Measurements from ENCODE around the gene PGBD5. TPM values are rescaled to one million over a fixed set of nuclear protein-coding genes. Genes with fewer than 3 reads are reported as not detected.

Gene PGBD5
- total RNA-seq, 8 experiments from 2014 or later = 0.66 to 28.8 (median 12.3) TPM

DNA sequence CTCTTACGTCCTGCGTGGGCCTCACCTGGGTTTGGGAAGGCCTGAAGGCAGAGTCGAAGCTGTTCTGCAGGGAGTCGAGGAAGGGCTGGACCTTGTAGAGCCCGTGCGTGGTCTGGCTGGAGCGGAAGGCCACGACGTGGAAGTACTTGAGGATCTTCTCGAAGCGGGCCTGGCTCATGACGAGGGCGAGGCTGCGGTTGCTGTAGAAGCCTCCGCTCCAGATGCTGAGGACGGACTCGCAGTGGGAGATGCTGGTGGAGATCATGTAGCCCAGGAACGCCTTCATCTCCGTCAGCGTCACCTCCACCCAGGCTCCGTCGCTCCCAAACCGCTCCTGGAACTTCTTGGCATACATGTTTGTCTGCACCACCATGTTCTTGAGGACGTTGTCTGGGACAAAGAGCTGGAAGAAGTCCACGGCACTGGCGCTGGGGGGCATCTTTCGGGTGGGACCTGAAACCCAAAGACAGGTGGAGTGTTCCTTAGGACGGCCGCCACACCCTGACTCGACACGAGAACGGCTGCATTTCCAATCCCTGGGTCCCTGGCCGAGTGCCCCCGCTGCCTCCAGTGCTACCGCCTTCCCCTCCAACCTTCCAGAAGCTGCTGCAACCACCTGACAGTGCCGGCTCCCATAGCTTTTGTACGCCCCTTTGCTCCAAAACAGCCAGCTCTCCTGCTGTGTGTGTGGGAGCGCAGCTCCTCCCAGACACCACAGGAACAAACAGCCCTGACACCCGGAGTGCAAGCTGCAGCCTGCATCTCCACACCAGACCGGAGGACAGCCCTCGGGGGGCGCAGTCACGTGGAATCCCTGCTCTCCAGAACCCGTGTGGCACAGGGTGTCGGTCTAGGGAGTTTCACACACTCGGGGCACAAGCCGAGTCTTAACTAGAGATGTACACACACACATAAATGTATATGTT lies 69.0 kb downstream of the PGBD5 start:
- Histone ChIP-seq H3K4me3 (no peak overlapping the region), H3K27ac (no peak overlapping the region), H3K4me1 (replicated peaks in 1 of 2) (peaks cover 7 to 13% of the 10 kb centered on the region in 2 donors)
- peak in 3 of 8 experiments; percentile 25 to 52 (median 49) for ATAC-seq (replicated peaks in 6 of 8)
- in situ Hi-C loops (cut with MboI; ENCODE audit: low pct_unique_long_range_greater_than_20kb in 2 of 9, low sequenced_read_pairs in 9 of 9, unreplicated experiment in 9 of 9) = no loop called here
- 40 to 95% (median 82%) methylated on average over 3 to 30 of the region's 47 CpGs; no CpG with 5 or more reads in 1 of the 10 experiments for WGBS, 10 experiments

DNA sequence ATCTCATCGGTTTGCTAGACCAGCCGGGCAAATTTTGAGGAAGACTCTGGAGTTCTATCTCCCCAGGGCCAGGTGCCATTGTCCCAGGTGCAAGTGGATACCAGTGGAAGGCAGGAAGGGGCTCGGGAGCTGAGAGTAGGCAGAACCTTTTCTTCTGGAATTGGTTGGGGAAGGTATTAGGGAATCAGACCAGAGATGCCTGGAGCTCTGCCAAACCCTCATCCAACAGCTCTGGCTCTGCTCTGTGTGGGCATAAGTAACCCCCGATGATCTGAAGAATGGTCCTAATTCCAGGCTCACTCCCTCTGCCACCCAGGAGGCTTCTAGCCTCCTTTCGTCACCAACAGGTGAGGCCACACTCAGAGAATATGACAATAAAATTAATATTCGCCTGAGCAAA lies 69.9 kb downstream of the PGBD5 start:
- no peak for ATAC-seq (replicated peaks in 6 of 8)
- Histone ChIP-seq H3K4me3 (no peak overlapping the region), H3K27ac (no peak overlapping the region), H3K4me1 (replicated peaks in 1 of 2) (peaks cover 8 to 13% of the 10 kb centered on the region in 2 donors)
- 37 to 100% (median 89%) methylated on average over 1 to 6 of the region's 6 CpGs; no CpG with 5 or more reads in 2 of the 10 experiments for WGBS, 10 experiments
- in situ Hi-C loops (cut with MboI; ENCODE audit: low pct_unique_long_range_greater_than_20kb in 2 of 9, low sequenced_read_pairs in 9 of 9, unreplicated experiment in 9 of 9) = no loop called here

DNA sequence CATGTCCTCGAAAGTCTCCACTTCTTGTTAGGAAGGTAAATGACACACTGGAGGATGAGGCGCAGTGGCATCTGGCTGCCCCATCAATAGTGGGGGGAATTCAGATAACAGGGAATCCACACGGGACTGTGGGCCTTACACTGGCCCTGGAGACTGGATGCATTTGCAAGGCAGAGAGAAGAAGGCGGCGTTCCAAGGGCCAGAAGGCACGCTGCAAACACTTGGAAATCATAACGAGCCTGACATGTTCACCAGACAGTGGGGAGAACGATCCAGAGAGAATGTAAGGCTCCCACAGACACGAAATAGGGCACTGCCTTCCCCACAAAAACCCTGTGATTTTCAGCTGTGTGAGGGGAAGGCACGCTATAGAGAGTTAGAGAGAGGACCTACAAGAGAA lies 70.5 kb downstream of the PGBD5 start:
- no peak for ATAC-seq (replicated peaks in 6 of 8)
- in situ Hi-C loops (cut with MboI; ENCODE audit: low pct_unique_long_range_greater_than_20kb in 2 of 9, low sequenced_read_pairs in 9 of 9, unreplicated experiment in 9 of 9) = no loop called here
- WGBS, 10 experiments = 28 to 92% (median 83%) methylated on average over 1 to 10 of the region's 10 CpGs; no CpG with 5 or more reads in 3 of the 10 experiments
- Histone ChIP-seq H3K4me1 (replicated peaks in 1 of 2) (peaks cover 8 to 13% of the 10 kb centered on the region in 2 donors), H3K4me3 (no peak overlapping the region), H3K27ac (no peak overlapping the region)

DNA sequence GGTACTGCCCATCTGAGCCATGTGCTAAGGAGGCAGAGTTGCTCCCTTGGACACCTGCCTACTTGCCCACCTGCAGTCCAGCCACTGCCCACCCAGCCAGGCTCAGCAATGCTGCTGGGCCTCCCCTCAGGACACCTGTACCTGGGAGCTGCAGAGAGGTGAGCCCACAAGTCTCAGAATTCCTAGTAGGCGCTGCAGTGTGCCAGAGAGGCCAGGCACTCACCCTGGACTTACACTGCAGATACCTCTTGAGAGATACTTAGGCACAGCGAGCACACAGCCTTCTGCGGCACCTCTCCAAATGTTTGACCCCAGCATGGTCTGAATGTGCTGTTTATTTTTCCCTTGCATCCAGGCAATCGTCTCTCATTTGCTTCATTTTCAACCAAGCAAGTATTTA lies 71.0 kb downstream of the PGBD5 start:
- in situ Hi-C loops (cut with MboI; ENCODE audit: low pct_unique_long_range_greater_than_20kb in 2 of 9, low sequenced_read_pairs in 9 of 9, unreplicated experiment in 9 of 9) = no loop called here
- WGBS, 10 experiments = 40 to 100% (median 92%) methylated on average over 1 to 4 of the region's 4 CpGs; no CpG with 5 or more reads in 3 of the 10 experiments
- ATAC-seq (replicated peaks in 6 of 8) = no peak
- peaks cover 8 to 13% of the 10 kb centered on the region in 2 donors for H3K4me1 ChIP-seq (replicated peaks in 1 of 2)
- H3K27ac ChIP-seq = no peak overlapping the region
- H3K4me3 ChIP-seq = no peak overlapping the region

DNA sequence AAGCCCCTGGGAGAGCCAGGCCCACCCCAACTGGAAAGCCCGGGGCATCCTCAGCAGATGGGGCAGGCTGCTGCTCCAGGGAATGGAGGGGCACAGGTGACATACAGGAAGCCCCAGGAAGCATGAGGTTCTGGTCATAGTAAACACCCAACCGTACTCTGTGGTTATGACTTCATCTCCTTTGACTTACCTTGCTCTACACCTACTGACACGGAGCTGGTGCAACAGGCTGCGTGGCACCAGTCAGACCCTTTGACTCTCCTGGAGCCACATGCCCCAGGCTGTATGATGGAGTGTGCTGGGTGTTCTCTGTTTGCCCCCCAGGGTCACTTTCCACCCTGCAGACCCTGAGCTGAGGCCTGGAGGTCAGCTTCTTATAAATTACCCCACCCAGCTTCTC lies 72.1 kb downstream of the PGBD5 start:
- WGBS, 10 experiments = 0 to 100% (median 86%) methylated on average over 1 to 3 of the region's 4 CpGs; no CpG with 5 or more reads in 4 of the 10 experiments
- Histone ChIP-seq H3K4me3 (no peak overlapping the region), H3K4me1 (replicated peaks in 1 of 2) (peaks cover 8 to 13% of the 10 kb centered on the region in 2 donors), H3K27ac (no peak overlapping the region)
- in situ Hi-C loops (cut with MboI; ENCODE audit: low pct_unique_long_range_greater_than_20kb in 2 of 9, low sequenced_read_pairs in 9 of 9, unreplicated experiment in 9 of 9) = no loop called here
- ATAC-seq (replicated peaks in 6 of 8) = no peak

DNA sequence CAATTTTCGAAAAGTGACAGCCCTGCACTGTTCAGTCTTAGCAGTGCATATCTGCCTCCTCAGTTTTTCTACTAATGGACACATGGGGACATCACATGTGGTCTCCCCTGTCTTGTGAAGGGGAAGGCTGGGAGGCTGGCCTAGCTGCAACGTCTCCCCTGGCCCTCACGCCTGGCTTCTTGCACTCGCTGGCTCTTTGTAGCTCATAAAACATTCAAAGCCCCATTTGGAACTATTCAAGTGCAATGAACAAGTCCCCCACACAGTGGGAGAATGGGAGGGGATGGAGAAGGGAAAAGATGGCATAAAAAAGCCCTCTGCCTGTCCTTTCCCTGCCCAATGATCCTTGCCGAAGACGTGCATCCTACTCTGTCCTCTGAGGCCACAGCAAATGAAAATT lies 73.6 kb downstream of the PGBD5 start:
- peaks cover 8 to 10% of the 10 kb centered on the region in 2 donors for H3K4me1 ChIP-seq (replicated peaks in 1 of 2)
- in situ Hi-C loops (cut with MboI; ENCODE audit: low pct_unique_long_range_greater_than_20kb in 2 of 9, low sequenced_read_pairs in 9 of 9, unreplicated experiment in 9 of 9) = no loop called here
- ATAC-seq (replicated peaks in 6 of 8) = peak in 4 of 8 experiments; percentile 41 to 81 (median 64)
- no peak overlapping the region for H3K4me3 ChIP-seq
- no peak overlapping the region for H3K27ac ChIP-seq
- WGBS, 10 experiments = 14 to 80% (median 23%) methylated on average over 2 to 4 of the region's 6 CpGs; no CpG with 5 or more reads in 1 of the 10 experiments

DNA sequence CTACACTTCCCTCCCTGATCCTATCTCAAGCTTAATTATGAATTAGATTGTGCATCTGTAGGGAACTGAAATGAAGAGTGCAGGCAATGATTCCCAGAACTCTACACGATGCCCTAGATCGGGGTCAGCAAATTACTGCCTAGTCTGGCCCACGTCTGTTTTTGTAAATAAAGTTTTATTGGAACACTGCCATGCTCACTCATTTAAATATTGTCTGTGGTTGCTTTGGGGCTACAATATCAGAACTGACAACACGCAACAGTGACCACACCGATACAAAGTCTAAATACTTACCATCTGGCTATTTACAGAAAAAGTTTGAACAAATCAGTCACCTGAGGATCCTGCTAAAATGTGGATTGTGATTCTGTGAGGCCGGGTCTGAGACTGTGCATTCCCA lies 74.1 kb downstream of the PGBD5 start:
- Histone ChIP-seq H3K4me1 (replicated peaks in 1 of 2) (peaks cover 8 to 10% of the 10 kb centered on the region in 2 donors), H3K4me3 (no peak overlapping the region), H3K27ac (no peak overlapping the region)
- no peak for ATAC-seq (replicated peaks in 6 of 8)
- 11 to 100% (median 76%) methylated on average over 1 to 6 of the region's 6 CpGs; no CpG with 5 or more reads in 1 of the 10 experiments for WGBS, 10 experiments
- in situ Hi-C loops (cut with MboI; ENCODE audit: low pct_unique_long_range_greater_than_20kb in 2 of 9, low sequenced_read_pairs in 9 of 9, unreplicated experiment in 9 of 9) = no loop called here

DNA sequence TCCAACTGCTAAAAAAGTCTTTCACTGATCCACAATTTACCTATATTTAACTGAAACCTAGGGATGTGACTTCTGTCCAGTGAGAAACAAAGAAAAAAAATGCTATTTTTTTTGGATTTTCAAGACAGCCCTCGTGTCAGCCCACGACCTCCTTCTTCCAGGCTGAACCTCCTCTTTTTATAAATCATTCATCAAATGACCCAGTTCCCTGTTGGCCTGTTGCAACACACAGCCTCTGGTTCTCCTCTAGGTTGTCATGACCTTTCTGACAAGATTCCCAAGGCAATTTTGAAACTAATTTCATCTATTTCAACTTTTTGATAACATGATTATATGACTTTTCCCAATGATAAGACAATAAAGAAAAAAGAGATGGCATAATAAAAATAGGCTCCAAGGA lies 74.6 kb downstream of the PGBD5 start:
- ATAC-seq (replicated peaks in 6 of 8) = no peak
- Histone ChIP-seq H3K4me3 (no peak overlapping the region), H3K4me1 (replicated peaks in 1 of 2) (peaks cover 8 to 10% of the 10 kb centered on the region in 2 donors), H3K27ac (no peak overlapping the region)
- WGBS, 10 experiments = 0 to 100% (median 85%) methylated on average over 1 to 2 of the region's 2 CpGs; no CpG with 5 or more reads in 4 of the 10 experiments
- in situ Hi-C loops (cut with MboI; ENCODE audit: low pct_unique_long_range_greater_than_20kb in 2 of 9, low sequenced_read_pairs in 9 of 9, unreplicated experiment in 9 of 9) = no loop called here

DNA sequence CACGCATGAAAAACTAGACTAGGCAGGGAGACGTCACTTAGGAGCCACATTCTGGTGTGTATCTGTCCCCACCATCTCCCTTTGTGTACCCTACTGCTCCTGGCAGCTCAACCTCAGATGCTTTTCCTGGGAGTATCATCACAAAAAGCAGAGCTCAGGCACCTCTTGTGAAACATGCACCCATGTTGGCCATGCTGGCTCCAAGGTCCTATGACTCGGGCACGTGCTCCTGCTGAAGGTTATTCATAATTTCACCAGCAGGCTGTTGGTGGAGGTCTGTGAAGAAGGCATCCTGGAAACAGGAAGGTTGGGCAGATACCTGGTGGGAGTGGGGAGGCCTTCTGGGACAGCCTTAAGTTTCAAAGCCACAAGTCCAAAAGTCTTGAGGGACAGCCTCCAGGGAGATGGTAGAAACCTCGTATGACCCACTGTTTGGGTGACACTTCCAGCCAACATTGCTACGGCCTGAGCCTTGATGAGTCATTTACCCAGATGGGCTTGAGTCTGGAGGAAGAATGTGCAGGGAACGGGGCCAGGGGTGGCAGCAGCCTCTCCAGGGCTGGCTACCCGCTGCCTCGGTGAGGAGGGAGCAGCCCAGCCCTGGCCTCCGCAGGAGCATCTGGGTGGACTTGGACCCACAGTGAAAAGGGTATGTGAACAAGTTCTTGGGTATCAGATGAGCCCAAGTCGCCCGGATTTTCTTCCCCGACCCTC lies 75.8 kb downstream of the PGBD5 start:
- H3K4me3 ChIP-seq = no peak overlapping the region
- no peak overlapping the region for H3K27ac ChIP-seq
- ATAC-seq (replicated peaks in 6 of 8) = peak in 2 of 8 experiments; percentile 19 to 22
- 25 to 100% (median 90%) methylated on average over 1 to 9 of the region's 13 CpGs; no CpG with 5 or more reads in 2 of the 10 experiments for WGBS, 10 experiments
- peaks cover 8 to 10% of the 10 kb centered on the region in 2 donors for H3K4me1 ChIP-seq (replicated peaks in 1 of 2)
- in situ Hi-C loops (cut with MboI; ENCODE audit: low pct_unique_long_range_greater_than_20kb in 2 of 9, low sequenced_read_pairs in 9 of 9, unreplicated experiment in 9 of 9) = no loop called here

DNA sequence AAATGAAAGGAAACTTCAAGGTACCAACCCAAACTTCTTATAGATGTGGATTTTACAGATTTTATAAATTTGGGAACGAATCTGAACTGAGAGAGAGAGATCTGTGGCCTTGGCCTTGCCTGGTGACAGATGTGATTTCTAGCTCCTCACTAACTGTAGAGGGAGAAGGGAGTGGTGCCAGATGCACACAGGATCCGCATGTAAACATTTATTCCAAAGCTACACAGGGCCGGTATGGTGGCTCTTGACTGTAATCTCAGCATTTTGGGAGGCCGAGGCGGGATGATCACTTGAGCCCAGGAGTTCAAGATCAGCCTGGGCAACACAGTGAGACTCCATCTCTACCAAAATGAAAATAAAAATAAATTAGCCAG lies 77.1 kb downstream of the PGBD5 start:
- H3K4me3 ChIP-seq = no peak overlapping the region
- WGBS, 10 experiments = 20 to 100% (median 86%) methylated on average over 1 to 5 of the region's 5 CpGs; no CpG with 5 or more reads in 1 of the 10 experiments

DNA sequence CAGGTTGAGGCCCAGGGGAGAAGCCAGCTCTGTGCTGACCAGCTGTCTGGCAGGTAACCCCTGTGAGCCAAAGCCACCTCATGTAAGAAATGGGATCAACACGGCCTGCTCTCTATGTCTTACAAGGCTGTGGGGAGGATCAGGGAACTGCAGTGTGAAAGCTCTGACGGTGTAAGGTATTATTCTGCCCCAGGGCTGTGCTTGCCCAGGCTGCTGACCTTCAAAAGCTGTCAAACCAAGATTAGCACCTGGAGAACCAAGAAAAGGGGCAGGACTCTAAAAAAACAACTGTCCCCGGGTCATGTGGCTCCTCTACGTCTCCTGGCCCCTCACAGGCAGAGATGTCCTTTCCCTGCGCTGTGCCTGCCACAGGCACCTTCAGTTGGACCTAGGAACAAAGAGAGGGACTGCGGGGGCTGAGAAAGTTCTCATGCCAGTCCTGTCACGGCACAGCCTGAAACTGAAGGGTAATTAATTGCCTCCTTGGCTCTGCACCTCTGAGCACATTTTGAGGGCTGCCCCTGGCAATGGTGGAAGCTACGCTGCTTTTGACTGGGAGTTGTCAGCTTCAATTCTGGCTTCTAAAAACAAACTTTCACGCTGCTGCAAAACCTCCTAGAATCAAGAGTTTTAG lies 77.6 kb downstream of the PGBD5 start:
- Histone ChIP-seq H3K4me1 (replicated peaks in 1 of 2) (peaks cover 8 to 10% of the 10 kb centered on the region in 2 donors), H3K4me3 (no peak overlapping the region), H3K27ac (no peak overlapping the region)
- in situ Hi-C loops (cut with MboI; ENCODE audit: low pct_unique_long_range_greater_than_20kb in 2 of 9, low sequenced_read_pairs in 9 of 9, unreplicated experiment in 9 of 9) = no loop called here
- 63 to 95% (median 78%) methylated on average over 2 to 8 of the region's 9 CpGs; no CpG with 5 or more reads in 5 of the 10 experiments for WGBS, 10 experiments
- peak in 1 of 8 experiments; percentile 72 for ATAC-seq (replicated peaks in 6 of 8)

More for the DNA sequence above, 77.1 kb downstream of the PGBD5 start:
- no peak overlapping the region for H3K27ac ChIP-seq
- in situ Hi-C loops (cut with MboI; ENCODE audit: low pct_unique_long_range_greater_than_20kb in 2 of 9, low sequenced_read_pairs in 9 of 9, unreplicated experiment in 9 of 9) = no loop called here
- peak in 3 of 8 experiments; percentile 22 to 54 (median 44) for ATAC-seq (replicated peaks in 6 of 8)
- H3K4me1 ChIP-seq (replicated peaks in 1 of 2) = peaks cover 8 to 10% of the 10 kb centered on the region in 2 donors

DNA sequence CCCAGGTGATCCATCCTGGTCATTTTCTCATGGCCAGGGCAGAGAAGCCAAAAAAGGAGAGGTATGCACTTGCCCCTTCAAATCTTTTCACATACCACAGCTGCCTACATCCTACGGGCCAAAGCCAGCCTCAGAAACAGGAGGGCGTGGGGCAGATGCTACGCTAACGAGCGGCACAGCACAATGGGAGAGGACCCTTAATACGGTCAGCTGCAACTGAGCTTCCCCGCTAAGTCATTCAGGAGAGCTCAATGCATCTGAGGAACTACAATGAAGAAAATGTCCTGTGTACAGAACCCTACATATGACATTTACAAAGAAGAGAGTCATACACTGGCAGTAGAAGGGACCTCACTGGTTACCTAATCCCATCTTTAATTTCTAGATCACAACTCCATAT lies 78.2 kb downstream of the PGBD5 start:
- no peak for ATAC-seq (replicated peaks in 6 of 8)
- Histone ChIP-seq H3K4me3 (no peak overlapping the region), H3K4me1 (replicated peaks in 1 of 2) (peaks cover 7 to 8% of the 10 kb centered on the region in 2 donors), H3K27ac (no peak overlapping the region)
- 40 to 100% (median 92%) methylated on average over 1 to 7 of the region's 7 CpGs; no CpG with 5 or more reads in 4 of the 10 experiments for WGBS, 10 experiments
- in situ Hi-C loops (cut with MboI; ENCODE audit: low pct_unique_long_range_greater_than_20kb in 2 of 9, low sequenced_read_pairs in 9 of 9, unreplicated experiment in 9 of 9) = no loop called here
